PC-9 (cell line): ENCODE data around the gene BRSK2.

Experiments
- CTCF ChIP-seq: fragments of 200-600 bp; sonication (generic); conservative IDR thresholded peaks from 2 replicates; pipeline ENCODE4 v1.6.1; 2017; ENCODE audit warnings: mixed run types, antibody characterized with exemption, mild to moderate bottlenecking, moderate library complexity
- EZH2 ChIP-seq: fragments of 200-600 bp; sonication (generic); IDR thresholded peaks from 2 replicates; pipeline ENCODE4 v1.8.0; 2017; ENCODE audit warnings: antibody characterized with exemption, low read depth

DNA sequence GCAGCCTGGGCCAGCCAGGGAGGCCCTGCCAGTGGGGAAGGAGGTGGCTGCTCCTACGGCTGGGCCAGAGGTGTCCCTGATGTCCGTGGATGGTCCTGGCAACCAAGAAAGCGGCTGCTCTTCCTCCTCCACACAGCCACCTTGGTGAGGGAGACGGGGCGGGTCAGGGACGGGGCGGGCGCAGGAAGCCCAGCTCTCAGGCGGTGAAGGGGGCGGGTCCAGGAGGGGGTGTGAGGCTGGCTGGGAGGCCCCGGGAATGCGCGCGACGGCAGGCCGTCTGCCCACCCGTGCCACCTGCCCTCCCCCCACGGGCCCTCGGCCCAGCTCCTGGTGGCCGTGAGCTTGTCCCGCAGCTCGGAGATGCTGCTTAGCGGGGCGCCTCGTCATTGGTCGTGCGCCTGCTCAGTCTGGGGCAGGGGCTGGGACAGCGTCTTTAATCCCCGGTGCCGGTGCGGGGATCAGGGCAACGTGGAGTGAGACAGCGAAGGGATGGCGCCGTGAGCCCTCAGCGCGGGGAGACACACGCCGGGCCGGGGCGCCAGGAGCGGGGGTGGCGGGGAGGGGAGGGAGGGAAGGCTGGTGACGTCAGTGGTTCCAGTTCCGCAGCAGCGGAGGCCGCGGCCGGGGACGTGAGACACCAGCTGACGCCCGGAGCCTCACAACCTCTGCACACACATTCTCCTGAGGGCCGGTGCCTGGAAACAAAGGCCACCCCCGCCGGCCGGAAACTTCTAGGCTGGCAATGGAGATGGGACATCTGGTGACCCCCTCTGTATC is 6.7 kb upstream of the BRSK2 start:
- TF ChIP-seq CTCF: no peak
- no peak for TF ChIP-seq EZH2
